Left ventricle myocardium inferior (tissue), 1 donor: ENCODE data around the gene ABCF1. TPM values are rescaled to one million over a fixed set of nuclear protein-coding genes. Genes with fewer than 3 reads are reported as not detected.

ENCODE experiments used
- DNase-seq: peaks from one replicate; pipeline ENCODE4 v3.0.0-alpha.2; 2020
- H3K27ac ChIP-seq: fragments of 200-600 bp; replicated peaks from 2 replicates; pipeline ENCODE4 v1.8.0; 2021
- H3K27me3 ChIP-seq: fragments of 200-600 bp; 2 replicates; pipeline ENCODE4 v1.8.0; 2021; ENCODE audit warnings: low read depth
- H3K36me3 ChIP-seq: fragments of 200-600 bp; 2 replicates; pipeline ENCODE4 v1.8.0; 2021
- H3K4me1 ChIP-seq: fragments of 200-600 bp; 2 replicates; pipeline ENCODE4 v1.8.0; 2021
- H3K4me3 ChIP-seq: fragments of 200-600 bp; 2 replicates; pipeline ENCODE4 v1.8.0; 2021; ENCODE audit warnings: mild to moderate bottlenecking, moderate library complexity
- H3K9me3 ChIP-seq: fragments of 200-600 bp; replicated peaks from 2 replicates; pipeline ENCODE4 v1.8.0; 2021
- intact Hi-C: fragments of 100-400 bp; cut with micrococcal nuclease; formaldehyde crosslinking; loops from one replicate; pipeline ENCODE4 v1.11.0; 2022
- total RNA-seq: library from RNA; stranded (reverse); fragmentation: NEBNext Ultra II Directional; extraction: Animal tissue kit (Norgen Biotek cat#: 25700); gene quantifications from one replicate; pipeline ENCODE4 v1.2.1, GENCODE V29; 2021
- TF ChIP-seq, protein P1 (sequence below): fragments of 200-600 bp; IDR thresholded peaks from 2 replicates; pipeline ENCODE4 v1.8.0; 2021; ENCODE audit warnings: antibody characterized with exemption, mild to moderate bottlenecking, borderline replicate concordance
- donor health status: DM: no; HTN: yes; CAD: no; lungs with severe emphysema.

The ABCF1 gene
- total RNA-seq, 1 donor from 2014 or later, result 38.8 TPM

DNA sequence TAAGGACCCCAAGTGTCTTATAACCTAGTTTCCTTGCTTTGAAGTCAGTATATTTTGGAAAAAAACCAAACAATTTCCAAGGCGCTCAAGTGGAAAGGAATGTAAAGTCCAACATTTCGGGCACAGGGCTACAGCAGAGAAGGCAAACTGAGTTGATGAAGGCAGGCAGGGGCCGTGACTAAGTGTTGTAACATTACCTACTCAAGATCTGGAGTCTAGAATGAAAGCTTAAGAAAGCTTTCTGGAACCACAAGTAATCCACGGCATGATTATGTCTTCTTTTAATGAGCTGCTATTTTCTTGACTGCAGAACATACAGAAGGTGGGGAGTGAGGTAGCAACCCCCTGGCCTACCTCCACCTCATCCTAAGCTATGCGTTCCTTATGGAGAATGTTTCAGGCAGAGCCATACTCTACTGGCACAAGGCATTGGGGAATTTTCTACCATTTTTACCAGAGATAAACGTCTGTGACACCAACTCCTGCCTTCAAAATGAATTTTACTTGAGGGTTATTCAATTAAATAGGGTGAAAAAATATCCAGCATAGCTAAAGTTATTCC lies 41.5 kb downstream of the ABCF1 start:
- TF ChIP-seq, protein P1, sequence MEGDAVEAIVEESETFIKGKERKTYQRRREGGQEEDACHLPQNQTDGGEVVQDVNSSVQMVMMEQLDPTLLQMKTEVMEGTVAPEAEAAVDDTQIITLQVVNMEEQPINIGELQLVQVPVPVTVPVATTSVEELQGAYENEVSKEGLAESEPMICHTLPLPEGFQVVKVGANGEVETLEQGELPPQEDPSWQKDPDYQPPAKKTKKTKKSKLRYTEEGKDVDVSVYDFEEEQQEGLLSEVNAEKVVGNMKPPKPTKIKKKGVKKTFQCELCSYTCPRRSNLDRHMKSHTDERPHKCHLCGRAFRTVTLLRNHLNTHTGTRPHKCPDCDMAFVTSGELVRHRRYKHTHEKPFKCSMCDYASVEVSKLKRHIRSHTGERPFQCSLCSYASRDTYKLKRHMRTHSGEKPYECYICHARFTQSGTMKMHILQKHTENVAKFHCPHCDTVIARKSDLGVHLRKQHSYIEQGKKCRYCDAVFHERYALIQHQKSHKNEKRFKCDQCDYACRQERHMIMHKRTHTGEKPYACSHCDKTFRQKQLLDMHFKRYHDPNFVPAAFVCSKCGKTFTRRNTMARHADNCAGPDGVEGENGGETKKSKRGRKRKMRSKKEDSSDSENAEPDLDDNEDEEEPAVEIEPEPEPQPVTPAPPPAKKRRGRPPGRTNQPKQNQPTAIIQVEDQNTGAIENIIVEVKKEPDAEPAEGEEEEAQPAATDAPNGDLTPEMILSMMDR, result no peak
- Histone ChIP-seq H3K27ac (peak overlapping the region; percentile 94), H3K36me3 (peaks cover 32% of the 10 kb centered on the region), H3K4me3 (no peak overlapping the region), H3K4me1 (peaks cover 77% of the 10 kb centered on the region), H3K9me3 (no peaks in the 10 kb centered on the region), H3K27me3 (no peaks in the 10 kb centered on the region)
- intact Hi-C loops, result no loop called here
- no peak for DNase-seq

DNA sequence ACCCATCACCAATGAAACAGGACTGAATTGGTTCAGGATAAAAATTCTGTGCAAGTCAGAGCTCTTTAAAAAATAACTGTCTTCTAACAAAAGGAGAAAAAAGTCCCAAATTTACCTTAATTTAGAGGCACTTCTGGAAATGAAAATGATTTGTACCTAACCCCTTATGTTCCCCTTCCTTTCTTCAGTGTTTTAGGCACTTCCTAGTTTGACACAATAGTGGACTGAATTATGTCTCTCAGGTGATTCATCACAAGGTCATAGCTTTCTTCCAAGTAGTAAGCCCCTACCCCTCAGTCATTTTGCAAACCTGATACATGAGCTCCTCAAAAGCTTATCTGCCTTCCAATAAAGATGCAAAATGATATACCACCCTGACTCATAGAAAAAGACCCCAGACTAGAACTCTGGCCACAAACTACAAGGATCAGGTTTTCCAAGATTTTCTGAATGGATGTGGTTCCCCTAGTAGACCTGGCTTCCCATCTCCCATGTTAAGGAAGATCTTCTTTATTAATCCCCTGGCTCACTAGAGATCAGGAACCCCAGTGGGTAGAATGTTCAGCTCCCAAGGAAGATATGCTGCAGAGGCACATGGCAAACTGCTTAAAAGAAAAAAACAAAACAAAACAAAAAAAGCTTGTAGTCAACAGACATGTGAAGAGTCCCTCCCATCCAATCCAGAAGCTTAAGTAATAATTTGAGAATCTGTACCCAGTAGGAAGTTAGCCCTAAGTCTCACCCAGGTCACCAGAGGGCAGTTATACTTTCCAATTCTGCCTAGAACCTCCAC lies 42.2 kb downstream of the ABCF1 start:
- DNase-seq, result no peak
- H3K9me3 ChIP-seq, result no peaks in the 10 kb centered on the region
- H3K27me3 ChIP-seq, result no peaks in the 10 kb centered on the region
- peaks cover 83% of the 10 kb centered on the region for H3K4me1 ChIP-seq
- peaks cover 25% of the 10 kb centered on the region for H3K36me3 ChIP-seq
- peak overlapping the region; percentile 94 for H3K27ac ChIP-seq
- intact Hi-C loops, result no loop called here
- peak overlapping the region; percentile 94 for H3K4me3 ChIP-seq
- TF ChIP-seq, protein P1, result no peak

DNA sequence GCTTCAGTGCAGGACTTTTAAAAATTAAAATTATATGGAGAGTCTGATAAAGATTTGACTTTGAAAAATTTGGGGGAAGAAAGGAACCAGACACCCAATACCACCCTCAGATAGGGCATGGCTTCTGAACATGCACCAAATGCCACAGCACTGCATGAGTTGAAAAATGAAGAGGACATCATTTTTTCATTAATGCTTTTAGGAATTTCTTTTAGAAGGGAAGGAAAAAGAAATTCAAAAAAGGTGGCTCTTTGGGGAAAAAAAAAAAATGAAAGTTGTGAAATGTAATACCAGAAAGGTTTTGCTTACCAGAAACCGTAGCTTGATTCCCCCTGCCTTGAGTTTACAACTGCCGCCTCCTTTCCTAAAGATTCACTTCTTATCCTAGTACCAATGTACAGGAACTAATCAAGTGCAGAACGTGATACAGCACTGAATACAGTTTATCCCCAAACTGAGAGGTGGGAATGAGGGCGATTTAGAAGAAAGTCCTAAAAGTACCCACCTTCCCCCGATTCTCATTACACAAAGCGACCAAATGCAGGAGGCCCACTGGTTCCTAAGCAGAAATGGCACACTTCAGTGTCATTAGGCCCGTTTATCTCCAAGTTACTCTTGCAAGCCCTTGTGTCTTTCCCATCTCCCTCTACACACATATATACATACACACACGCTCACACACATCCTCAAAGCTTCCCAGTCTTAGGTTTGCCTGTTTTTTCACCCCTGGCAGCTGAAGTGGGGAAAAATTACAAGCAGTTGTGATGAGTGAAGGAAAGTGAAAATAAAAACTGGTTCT lies 43.0 kb downstream of the ABCF1 start:
- no peaks in the 10 kb centered on the region for H3K9me3 ChIP-seq
- H3K4me1 ChIP-seq, result peaks cover 86% of the 10 kb centered on the region
- TF ChIP-seq, protein P1, result no peak
- peak overlapping the region; percentile 94 for H3K4me3 ChIP-seq
- peak overlapping the region; percentile 94 for H3K27ac ChIP-seq
- intact Hi-C loops, result no loop called here
- H3K36me3 ChIP-seq, result peaks cover 20% of the 10 kb centered on the region
- no peak for DNase-seq
- no peaks in the 10 kb centered on the region for H3K27me3 ChIP-seq

DNA sequence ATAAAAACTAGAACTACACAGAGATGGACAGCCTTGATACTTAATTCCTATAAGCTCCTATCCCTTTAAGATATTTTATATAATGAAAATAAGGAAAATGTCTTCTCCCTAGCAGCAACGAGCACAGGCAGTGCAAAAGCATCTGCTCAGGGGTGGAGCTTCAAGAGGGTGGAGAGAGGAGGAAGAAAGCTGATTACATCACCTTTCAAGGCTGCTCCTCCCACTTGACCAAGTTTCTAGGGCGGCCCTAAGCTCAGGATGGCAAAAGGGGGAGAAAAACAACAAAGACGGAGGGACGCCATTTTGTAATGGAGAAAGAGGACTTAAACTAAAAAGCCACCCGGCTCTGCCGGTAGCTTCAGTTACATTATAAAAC lies 43.6 kb downstream of the ABCF1 start:
- TF ChIP-seq, protein P1, result no peak
- Histone ChIP-seq H3K36me3 (peaks cover 22% of the 10 kb centered on the region), H3K9me3 (no peaks in the 10 kb centered on the region), H3K27ac (peak overlapping the region; percentile 94), H3K4me1 (peaks cover 85% of the 10 kb centered on the region), H3K27me3 (no peaks in the 10 kb centered on the region), H3K4me3 (peak overlapping the region; percentile 94)
- DNase-seq, result peak; percentile 71
- intact Hi-C loops, result no loop called here

DNA sequence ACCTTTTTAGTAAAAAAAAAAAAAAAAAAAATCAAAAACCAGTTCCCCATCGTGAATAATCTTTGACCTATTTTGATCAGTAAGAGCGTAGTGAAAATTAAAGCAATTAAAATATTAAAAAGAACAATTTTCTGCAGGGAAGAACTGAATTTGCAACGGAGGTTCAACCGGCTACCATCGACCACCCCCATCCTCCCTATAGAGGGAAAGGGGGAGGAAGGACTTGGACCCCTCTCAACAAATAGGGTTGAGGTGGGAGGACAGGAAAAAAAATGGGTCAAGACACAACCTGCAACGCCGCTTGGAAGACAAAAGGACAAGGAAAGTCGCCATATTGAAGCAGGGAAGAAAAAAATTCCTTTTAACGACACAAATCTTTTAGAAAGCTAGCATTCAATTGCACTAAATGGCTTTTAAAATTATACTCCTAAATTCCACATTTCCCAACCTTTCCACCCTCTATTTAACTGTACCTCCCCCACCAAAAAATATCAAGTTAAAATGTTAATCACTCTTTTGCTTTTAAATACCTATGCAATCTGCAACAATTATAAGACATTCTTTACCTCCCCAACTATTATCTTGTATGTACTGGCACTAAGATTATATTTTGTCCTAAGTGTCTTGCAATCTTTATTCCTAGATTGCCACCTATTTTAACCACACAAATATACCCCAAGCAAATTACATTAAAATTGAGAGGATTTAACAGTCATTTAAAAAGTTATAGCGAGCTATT lies 44.1 kb downstream of the ABCF1 start:
- intact Hi-C loops, result no loop called here
- no peak for DNase-seq
- Histone ChIP-seq H3K4me3 (peak overlapping the region; percentile 94), H3K4me1 (peaks cover 80% of the 10 kb centered on the region), H3K9me3 (no peaks in the 10 kb centered on the region), H3K27ac (peak overlapping the region; percentile 94), H3K27me3 (no peaks in the 10 kb centered on the region), H3K36me3 (peaks cover 27% of the 10 kb centered on the region)
- TF ChIP-seq, protein P1, result no peak
